ENCODE data around the gene PDZD7.

PDZD7 gene

DNA sequence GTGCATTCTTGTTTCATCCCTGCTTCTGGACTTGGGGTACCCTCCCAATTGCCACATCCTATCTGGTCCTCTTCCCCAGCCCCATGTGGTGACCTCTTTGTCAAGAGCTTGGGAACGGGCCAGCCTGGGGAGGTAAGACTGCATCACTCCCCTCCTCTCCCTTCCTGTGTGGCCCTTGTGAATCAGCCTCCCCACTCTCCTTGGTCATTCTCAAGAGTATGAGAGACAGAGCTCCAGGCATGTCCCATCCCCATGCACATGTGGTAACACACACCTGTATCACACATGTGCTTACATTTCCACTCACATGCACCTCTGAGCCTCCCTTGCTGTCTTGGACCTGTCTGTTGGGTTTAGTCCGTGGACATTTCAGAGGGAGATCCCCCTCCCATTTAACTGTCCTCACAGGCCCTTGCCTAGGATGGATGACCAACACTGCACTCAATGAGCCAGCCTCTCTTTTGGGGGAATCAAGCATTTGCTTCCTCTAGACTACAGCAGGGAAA is 46.2 kb downstream of the PDZD7 start:
- DNase-seq (ENCODE audit: low spot score) = no peak
- CTCF ChIA-PET = interaction anchor here (0.5 to 1.6 kb wide), 4 partner anchors 13 to 558 kb away, joined by 4 to 7 read pairs (median 6); no protein-coding TSS in a partner anchor
- TF ChIP-seq, protein P1, sequence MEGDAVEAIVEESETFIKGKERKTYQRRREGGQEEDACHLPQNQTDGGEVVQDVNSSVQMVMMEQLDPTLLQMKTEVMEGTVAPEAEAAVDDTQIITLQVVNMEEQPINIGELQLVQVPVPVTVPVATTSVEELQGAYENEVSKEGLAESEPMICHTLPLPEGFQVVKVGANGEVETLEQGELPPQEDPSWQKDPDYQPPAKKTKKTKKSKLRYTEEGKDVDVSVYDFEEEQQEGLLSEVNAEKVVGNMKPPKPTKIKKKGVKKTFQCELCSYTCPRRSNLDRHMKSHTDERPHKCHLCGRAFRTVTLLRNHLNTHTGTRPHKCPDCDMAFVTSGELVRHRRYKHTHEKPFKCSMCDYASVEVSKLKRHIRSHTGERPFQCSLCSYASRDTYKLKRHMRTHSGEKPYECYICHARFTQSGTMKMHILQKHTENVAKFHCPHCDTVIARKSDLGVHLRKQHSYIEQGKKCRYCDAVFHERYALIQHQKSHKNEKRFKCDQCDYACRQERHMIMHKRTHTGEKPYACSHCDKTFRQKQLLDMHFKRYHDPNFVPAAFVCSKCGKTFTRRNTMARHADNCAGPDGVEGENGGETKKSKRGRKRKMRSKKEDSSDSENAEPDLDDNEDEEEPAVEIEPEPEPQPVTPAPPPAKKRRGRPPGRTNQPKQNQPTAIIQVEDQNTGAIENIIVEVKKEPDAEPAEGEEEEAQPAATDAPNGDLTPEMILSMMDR (conservative IDR thresholded peaks at IDR 0.05; ENCODE audit: low read depth) = no peak
- POLR2A ChIA-PET (ENCODE audit: low non-redundant PET) = interaction anchor here (0.9 kb wide), 1 partner anchor 13 kb away, joined by 7 read pairs; no protein-coding TSS in a partner anchor
- H3K27ac ChIP-seq = no peak overlapping the region; the same call in 1 of the 2 replicates

DNA sequence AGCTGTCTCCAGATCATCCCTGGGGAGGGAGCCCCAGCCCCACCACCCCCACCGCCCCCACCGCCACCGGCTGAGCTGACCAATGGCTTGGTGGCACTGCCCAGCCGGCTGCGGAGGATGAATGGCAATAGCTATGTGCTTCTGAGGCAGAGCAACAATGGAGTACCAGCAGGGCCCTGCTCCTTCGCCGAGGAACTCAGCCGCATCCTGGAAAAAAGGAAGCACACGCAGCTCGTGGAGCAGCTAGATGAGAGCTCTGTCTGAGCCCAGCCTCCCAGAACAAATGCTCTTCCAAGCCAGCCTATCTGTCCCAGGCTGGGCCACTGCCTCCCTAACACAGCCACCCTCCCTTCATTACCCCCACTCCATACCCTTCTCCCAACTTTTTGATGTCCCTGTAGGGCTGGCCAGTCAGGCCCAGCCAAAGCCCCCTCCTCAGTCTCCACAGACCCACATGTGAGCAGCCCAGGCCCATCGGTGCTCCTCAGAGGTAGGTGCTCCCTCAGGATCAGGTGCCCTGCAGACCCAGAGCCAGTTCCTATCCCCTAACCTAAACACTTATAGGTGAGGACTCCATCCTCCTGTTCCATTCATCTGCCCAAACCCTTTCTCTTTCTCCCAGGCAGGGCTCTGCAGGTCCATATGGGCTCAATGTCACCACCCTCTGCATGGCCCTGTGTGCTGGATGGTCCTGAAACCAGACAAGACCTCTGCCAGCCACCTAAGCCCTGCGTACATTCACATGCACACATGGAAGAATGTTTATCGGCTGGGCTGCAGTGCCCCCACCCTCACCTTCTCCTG is 46.9 kb downstream of the PDZD7 start:
- no peak overlapping the region; the same call in 1 of the 2 replicates for H3K27ac ChIP-seq
- ChIA-PET POLR2A (ENCODE audit: low non-redundant PET) (no interaction called here), CTCF (interaction anchor here (0.5 kb wide), 1 partner anchor 559 kb away, joined by 6 read pairs; no protein-coding TSS in a partner anchor)
- DNase-seq (ENCODE audit: low spot score) = no peak
- TF ChIP-seq, protein P1 (conservative IDR thresholded peaks at IDR 0.05; ENCODE audit: low read depth) = no peak

DNA sequence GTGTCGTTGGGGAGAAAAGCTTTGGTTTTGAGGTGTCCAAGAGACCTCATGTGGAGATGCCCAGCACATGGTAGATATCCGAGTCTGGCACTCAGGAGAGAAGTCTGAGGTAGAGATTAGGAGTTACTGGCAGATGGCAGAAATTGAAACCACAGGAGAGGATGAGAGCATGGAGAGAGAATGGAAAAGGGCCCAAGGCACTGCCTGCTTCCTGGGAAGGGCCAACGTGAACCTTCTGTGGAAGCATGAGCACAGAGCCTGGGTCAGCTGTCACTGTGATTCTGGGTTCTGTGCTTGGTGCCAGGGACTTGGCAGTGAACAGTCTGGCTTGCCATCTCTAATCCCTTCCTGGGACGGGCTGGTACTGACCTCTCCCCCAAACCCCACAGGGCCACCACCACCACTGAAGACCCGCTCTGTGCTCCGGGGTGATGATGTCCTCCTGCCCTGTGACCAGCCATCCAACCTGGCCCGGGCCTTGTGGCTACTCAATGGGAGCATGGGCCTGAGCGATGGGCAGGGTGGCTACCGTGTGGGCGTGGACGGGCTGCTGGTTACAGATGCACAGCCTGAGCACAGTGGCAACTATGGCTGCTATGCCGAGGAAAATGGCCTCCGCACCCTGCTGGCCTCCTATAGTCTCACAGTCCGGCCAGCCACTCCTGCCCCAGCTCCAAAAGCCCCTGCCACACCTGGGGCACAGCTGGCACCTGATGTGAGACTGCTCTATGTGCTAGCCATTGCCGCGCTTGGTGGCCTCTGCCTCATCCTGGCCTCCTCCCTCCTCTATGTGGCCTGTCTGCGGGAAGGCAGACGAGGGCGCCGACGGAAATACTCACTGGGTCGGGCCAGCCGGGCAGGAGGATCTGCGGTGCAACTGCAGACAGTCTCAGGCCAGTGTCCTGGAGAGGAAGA is 47.8 kb downstream of the PDZD7 start:
- TF ChIP-seq, protein P1 (conservative IDR thresholded peaks at IDR 0.05; ENCODE audit: low read depth) = no peak
- ChIA-PET POLR2A (ENCODE audit: low non-redundant PET) (no interaction called here), CTCF (no interaction called here)
- no peak for DNase-seq (ENCODE audit: low spot score)
- H3K27ac ChIP-seq = peak overlapping the region; percentile 19; the same call in 1 of the 2 replicates

DNA sequence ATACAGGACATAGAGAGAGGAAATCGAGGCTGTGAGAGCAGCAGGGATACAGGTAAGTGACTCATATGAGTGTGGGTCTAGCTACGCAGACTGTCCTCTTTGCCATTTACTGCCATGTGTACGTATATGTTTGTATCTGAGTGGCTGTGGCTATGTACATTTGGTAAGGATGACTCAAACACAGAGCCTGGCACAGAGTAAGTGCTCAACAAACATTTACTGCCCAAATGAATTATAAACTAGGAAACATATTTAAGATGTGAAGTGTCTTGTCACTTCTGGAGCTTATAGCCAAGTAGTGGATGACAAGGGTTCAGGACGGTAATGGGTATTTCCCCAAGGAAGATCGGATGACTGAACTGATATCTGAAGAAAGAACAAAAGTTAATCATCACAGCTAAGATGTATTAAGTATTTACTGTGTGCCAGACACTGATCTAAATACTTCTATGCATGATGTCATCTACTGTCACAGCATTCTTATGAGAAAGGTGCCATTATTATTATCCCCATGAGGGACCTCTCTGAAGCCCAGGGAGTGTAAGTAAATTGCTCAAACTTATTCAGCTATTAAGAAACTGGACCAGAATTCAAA is 49.7 kb downstream of the PDZD7 start:
- TF ChIP-seq, protein P1 (conservative IDR thresholded peaks at IDR 0.05; ENCODE audit: low read depth) = no peak
- no peak for DNase-seq (ENCODE audit: low spot score)
- POLR2A ChIA-PET (ENCODE audit: low non-redundant PET) = no interaction called here
- CTCF ChIA-PET = interaction anchor here (0.6 to 1.4 kb wide), 2 partner anchors 15 to 33 kb away, joined by 4 read pairs; no protein-coding TSS in a partner anchor
- no peak overlapping the region for H3K27ac ChIP-seq

DNA sequence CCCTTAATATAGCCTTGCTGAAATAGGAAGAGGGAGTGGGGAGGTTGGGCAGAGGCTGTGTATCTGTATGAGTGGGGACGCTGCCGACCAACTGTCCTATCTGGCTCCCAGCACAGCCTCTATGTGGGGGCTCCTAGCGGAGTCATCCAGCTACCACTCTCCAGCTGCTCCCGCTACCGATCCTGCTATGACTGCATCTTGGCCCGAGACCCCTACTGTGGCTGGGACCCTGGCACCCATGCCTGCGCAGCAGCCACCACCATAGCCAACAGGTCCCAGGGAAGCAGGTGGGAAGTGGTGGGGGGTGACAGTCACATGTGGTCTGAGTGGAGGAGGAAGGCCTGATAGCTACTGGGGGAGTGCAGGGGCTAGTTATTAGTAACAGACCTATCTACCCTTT is 50.2 kb downstream of the PDZD7 start:
- TF ChIP-seq, protein P1 (conservative IDR thresholded peaks at IDR 0.05; ENCODE audit: low read depth) = no peak
- no peak overlapping the region for H3K27ac ChIP-seq
- ChIA-PET CTCF (interaction anchor here (1.4 kb wide), 1 partner anchor 34 kb away, joined by 4 read pairs; no protein-coding TSS in a partner anchor), POLR2A (ENCODE audit: low non-redundant PET) (no interaction called here)
- no peak for DNase-seq (ENCODE audit: low spot score)

All from RWPE1 (cell line).